Measurements from ENCODE around the gene ALPI. TPM values are rescaled to one million over a fixed set of nuclear protein-coding genes. Genes with fewer than 3 reads are reported as not detected.
"Not testable (repeated sequence)": the region's sequence is repeated elsewhere in the genome, so short reads cannot be mapped to it uniquely, and the experiment has no call there.

The ALPI gene
- not detected in 2 replicates for total RNA-seq (2014; rRNA removed)
- Bru-seq, nascent RNA, result not detected
- not detected for BruChase-seq, experiment 1, labeled RNA remaining after a 6-hour chase
- not detected for BruChase-seq, experiment 2, labeled RNA remaining after a 2-hour chase
- long read RNA-seq, result 0 reads

DNA sequence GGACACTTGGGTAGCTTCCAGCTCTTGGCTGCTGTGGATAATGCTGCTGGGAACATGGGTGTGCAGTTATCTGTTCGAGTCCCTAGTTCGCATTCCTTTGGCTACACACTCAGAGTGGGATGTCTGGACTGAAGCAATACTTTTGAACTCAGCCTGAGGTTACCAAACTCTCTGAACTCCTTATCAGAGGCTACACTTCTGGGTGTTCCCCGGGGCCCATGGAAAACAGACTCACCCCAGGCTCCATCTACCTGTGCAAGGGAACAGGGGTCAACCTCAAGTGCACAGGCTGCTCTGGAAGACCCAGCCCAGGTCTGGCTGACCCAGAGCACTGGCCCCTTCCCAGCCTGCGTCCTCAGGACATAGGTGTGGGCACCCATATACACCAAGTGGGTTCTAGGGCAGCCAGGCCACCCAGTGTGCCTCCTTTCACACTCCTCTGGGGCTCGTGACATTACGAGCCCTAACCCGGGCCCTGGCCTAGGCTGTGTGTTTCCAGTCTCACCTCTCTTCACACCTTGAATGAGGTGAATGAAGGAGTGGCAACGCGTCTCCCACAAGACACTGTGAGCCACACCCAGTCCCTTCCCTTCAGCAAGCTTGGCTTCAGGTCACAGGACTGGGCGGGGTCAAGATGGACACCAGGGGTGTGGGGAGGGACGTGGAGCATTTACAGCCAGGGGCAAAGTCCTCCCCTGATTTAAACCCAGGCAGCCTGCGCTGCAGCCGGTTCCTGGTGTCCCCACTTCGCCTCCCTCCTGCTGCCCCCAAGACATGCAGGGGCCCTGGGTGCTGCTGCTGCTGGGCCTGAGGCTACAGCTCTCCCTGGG is at the start of gene ALPI:
Gene ALPI, plus strand, starts transcription at position 728 of the 830 bp plus-strand sequence. Its CDS starts 47 bp downstream, at position 775.
- Histone ChIP-seq H3K4me3 (ENCODE audit: low read length) (no peak within 1 kb of the TSS), H4K20me1 (ENCODE audit: low read length) (no peaks in the 10 kb centered on the region), H3K9me3 (ENCODE audit: low read length) (no peaks in the 10 kb centered on the region), H3K9ac (ENCODE audit: low read length) (no peak within 1 kb of the TSS), H3K9me2 (replicated peaks; ENCODE audit: low read length) (no peaks in the 10 kb centered on the region), H3K36me3 (ENCODE audit: low read depth, low read length) (no peaks in the 10 kb centered on the region), H3K79me2 (ENCODE audit: low read length) (no peaks in the 10 kb centered on the region), H3F3A (ENCODE audit: low read length, unreplicated experiment) (no peaks in the 10 kb centered on the region), H3K27me3 (ENCODE audit: low read length) (0 out of 2 replicates have a peak, but pooled peaks cover 4% of the 10 kb centered on the region), H3K4me2 (ENCODE audit: low read length) (no peak within 1 kb of the TSS), H3K27ac (ENCODE audit: low read length) (no peak within 1 kb of the TSS), H3K4me1 (ENCODE audit: insufficient read depth, low read length) (no peaks in the 10 kb centered on the region), H2AFZ (ENCODE audit: low read length) (no peak within 1 kb of the TSS)
- ATAC-seq (no peak), DNase-seq (no peak)
- TF ChIP-seq EZH2 (IDR thresholded peaks at IDR 0.05; ENCODE audit: low read length, unreplicated experiment) (no peak), EZH2phosphoT487 (IDR thresholded peaks at IDR 0.05; ENCODE audit: borderline replicate concordance, low read length) (no peak)
- TF ChIP-seq, protein P1, sequence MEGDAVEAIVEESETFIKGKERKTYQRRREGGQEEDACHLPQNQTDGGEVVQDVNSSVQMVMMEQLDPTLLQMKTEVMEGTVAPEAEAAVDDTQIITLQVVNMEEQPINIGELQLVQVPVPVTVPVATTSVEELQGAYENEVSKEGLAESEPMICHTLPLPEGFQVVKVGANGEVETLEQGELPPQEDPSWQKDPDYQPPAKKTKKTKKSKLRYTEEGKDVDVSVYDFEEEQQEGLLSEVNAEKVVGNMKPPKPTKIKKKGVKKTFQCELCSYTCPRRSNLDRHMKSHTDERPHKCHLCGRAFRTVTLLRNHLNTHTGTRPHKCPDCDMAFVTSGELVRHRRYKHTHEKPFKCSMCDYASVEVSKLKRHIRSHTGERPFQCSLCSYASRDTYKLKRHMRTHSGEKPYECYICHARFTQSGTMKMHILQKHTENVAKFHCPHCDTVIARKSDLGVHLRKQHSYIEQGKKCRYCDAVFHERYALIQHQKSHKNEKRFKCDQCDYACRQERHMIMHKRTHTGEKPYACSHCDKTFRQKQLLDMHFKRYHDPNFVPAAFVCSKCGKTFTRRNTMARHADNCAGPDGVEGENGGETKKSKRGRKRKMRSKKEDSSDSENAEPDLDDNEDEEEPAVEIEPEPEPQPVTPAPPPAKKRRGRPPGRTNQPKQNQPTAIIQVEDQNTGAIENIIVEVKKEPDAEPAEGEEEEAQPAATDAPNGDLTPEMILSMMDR (conservative IDR thresholded peaks at IDR 0.05; ENCODE audit: low read depth, low read length), result no peak
- BruUV-seq (replicated peaks), result no TSS peak
- POLR2A ChIA-PET (ENCODE audit: unreplicated experiment), result no interaction called here
- intact Hi-C loops (cut with micrococcal nuclease), result no loop called here
- CTCF ChIA-PET, result no interaction called here

DNA sequence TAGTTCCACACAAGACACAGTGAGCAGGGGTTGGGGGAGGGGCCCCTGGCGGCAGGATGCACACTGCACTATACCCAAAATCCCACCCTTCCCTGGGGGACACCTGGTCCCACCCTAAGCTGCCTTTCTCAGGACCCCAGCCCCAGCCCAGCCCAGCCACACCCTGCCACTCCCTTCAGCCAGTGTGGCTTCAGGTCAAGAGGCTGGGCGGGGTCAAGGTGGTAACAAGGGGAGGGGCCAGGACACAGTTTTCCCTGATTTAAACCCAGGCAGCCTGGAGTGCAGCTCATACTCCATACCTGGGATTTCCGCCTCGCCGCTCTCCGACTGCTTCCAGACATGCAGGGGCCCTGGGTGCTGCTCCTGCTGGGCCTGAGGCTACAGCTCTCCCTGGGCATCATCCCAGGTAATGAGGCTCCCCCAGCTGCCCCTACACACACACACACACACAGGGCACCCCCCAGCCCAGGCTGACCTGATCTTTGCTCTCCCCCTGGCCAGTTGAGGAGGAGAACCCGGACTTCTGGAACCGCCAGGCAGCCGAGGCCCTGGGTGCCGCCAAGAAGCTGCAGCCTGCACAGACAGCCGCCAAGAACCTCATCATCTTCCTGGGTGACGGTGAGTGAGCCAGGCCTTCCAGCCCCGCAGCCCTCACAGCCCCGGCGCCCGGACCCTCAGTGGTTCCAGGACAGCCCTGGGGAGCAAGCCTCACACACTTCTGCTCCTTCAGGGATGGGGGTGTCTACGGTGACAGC is 49.2 kb upstream of the ALPI start, which contains the start of gene ALPG:
Gene ALPG, plus strand, starts transcription at position 289 of the 755 bp plus-strand sequence. Its CDS starts 51 bp downstream, at position 340.
- Histone ChIP-seq H3K79me2 (ENCODE audit: low read length) (no peaks in the 10 kb centered on the region), H4K20me1 (ENCODE audit: low read length) (no peaks in the 10 kb centered on the region), H3K36me3 (ENCODE audit: low read depth, low read length) (no peaks in the 10 kb centered on the region), H3K9me3 (ENCODE audit: low read length) (no peaks in the 10 kb centered on the region), H3K27me3 (ENCODE audit: low read length) (no peaks in the 10 kb centered on the region), H3F3A (ENCODE audit: low read length, unreplicated experiment) (no peaks in the 10 kb centered on the region), H3K4me2 (ENCODE audit: low read length) (no peak within 1 kb of the TSS), H3K4me3 (ENCODE audit: low read length) (no peak within 1 kb of the TSS), H3K9me2 (replicated peaks; ENCODE audit: low read length) (no peaks in the 10 kb centered on the region), H2AFZ (ENCODE audit: low read length) (no peak within 1 kb of the TSS), H3K4me1 (ENCODE audit: insufficient read depth, low read length) (no peaks in the 10 kb centered on the region), H3K9ac (ENCODE audit: low read length) (no peak within 1 kb of the TSS), H3K27ac (ENCODE audit: low read length) (no peak within 1 kb of the TSS)
- BruUV-seq (replicated peaks), result no TSS peak
- ChIA-PET CTCF (no interaction called here), POLR2A (ENCODE audit: unreplicated experiment) (no interaction called here)
- no peak for TF ChIP-seq EZH2phosphoT487 (IDR thresholded peaks at IDR 0.05; ENCODE audit: borderline replicate concordance, low read length)
- TF ChIP-seq, protein P1 (conservative IDR thresholded peaks at IDR 0.05; ENCODE audit: low read depth, low read length), result no peak
- no peak for TF ChIP-seq EZH2 (IDR thresholded peaks at IDR 0.05; ENCODE audit: low read length, unreplicated experiment)
- DNase-seq, result no peak
- no peak for ATAC-seq
- intact Hi-C loops (cut with micrococcal nuclease), result no loop called here

DNA sequence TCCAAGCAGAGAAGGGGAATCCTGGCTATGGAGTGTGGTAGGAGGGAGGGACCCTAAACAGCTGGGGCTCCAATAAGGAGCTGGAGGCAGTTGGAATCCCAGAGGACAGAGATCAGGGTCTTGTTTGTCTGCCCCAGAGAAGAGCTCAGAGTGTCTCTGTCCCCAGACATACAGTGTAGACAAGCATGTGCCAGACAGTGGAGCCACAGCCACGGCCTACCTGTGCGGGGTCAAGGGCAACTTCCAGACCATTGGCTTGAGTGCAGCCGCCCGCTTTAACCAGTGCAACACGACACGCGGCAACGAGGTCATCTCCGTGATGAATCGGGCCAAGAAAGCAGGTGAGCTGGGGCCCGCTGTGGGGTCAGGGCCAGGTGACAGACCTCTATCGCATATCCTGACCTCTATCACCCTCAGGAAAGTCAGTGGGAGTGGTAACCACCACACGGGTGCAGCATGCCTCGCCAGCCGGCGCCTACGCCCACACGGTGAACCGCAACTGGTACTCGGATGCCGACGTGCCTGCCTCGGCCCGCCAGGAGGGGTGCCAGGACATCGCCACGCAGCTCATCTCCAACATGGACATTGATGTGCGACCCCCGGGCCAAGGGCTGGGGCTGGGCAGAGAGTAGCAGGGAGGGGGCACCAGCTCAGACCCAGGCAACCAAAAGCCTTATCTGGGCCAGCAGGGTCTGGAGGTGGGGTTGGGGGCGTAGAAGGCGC is 48.4 kb upstream of the ALPI start:
- H2AFZ ChIP-seq (ENCODE audit: low read length); H3K4me2 ChIP-seq (ENCODE audit: low read length); H3K4me1 ChIP-seq (ENCODE audit: insufficient read depth, low read length); DNase-seq; H3F3A ChIP-seq (ENCODE audit: low read length, unreplicated experiment); H3K36me3 ChIP-seq (ENCODE audit: low read depth, low read length); H3K9me2 ChIP-seq (replicated peaks; ENCODE audit: low read length); H3K27me3 ChIP-seq (ENCODE audit: low read length); ATAC-seq; H3K27ac ChIP-seq (ENCODE audit: low read length); H3K79me2 ChIP-seq (ENCODE audit: low read length); H4K20me1 ChIP-seq (ENCODE audit: low read length); H3K9me3 ChIP-seq (ENCODE audit: low read length); POLR2A ChIA-PET (ENCODE audit: unreplicated experiment); H3K4me3 ChIP-seq (ENCODE audit: low read length); BruUV-seq (replicated peaks); CTCF ChIA-PET; H3K9ac ChIP-seq (ENCODE audit: low read length); intact Hi-C loops (cut with micrococcal nuclease): not testable (repeated sequence)

DNA sequence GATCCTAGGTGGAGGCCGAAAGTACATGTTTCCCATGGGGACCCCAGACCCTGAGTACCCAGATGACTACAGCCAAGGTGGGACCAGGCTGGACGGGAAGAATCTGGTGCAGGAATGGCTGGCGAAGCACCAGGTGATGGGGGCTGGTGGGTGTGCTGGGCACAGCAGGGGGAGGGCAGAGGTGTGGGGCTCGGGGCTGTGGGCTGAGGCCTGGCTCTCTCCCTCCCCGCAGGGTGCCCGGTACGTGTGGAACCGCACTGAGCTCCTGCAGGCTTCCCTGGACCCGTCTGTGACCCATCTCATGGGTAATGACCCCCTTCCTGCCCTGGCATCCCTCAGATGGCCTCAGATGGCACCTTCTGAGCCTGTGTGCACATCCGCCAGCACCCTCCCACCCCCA is 47.7 kb upstream of the ALPI start:
- H3F3A ChIP-seq (ENCODE audit: low read length, unreplicated experiment); H4K20me1 ChIP-seq (ENCODE audit: low read length); POLR2A ChIA-PET (ENCODE audit: unreplicated experiment); DNase-seq; H3K9me2 ChIP-seq (replicated peaks; ENCODE audit: low read length); H3K4me3 ChIP-seq (ENCODE audit: low read length); H3K27me3 ChIP-seq (ENCODE audit: low read length); H3K79me2 ChIP-seq (ENCODE audit: low read length); BruUV-seq (replicated peaks); H3K36me3 ChIP-seq (ENCODE audit: low read depth, low read length); H3K4me1 ChIP-seq (ENCODE audit: insufficient read depth, low read length); H3K9me3 ChIP-seq (ENCODE audit: low read length); H3K27ac ChIP-seq (ENCODE audit: low read length); H3K9ac ChIP-seq (ENCODE audit: low read length); ATAC-seq; CTCF ChIA-PET; intact Hi-C loops (cut with micrococcal nuclease); H3K4me2 ChIP-seq (ENCODE audit: low read length); H2AFZ ChIP-seq (ENCODE audit: low read length): not testable (repeated sequence)
